ENCODE data around the gene ZNF423.

The ZNF423 gene

GRCh38 chr16:49747654-49748053 lies 108.3 kb downstream of the ZNF423 start:
- DNase-seq = no peak

GRCh38 chr16:49746545-49746944 lies 109.4 kb downstream of the ZNF423 start:
- DNase-seq = no peak

DNA sequence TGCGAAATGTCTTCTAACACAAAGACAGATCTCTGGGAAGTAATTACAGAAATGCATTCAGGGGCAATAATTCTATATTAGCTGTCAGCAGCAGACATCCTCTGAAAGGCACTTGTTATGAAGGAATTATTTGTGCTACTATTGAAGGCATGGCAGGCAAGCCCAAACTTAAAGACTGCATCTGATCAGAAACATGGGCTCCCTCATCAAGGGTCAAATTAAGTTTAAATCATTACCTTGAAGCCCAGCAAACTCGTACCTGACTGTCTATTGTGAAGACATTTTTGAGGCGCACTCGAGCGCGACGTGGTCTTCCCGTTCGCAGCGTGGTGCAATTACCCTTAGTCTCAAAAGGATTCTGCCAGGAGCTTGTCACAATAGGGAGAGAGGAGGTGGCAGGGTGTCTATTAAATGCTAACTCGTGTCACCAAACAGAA lies 110.6 kb downstream of the ZNF423 start:
- DNase-seq = no peak

DNA sequence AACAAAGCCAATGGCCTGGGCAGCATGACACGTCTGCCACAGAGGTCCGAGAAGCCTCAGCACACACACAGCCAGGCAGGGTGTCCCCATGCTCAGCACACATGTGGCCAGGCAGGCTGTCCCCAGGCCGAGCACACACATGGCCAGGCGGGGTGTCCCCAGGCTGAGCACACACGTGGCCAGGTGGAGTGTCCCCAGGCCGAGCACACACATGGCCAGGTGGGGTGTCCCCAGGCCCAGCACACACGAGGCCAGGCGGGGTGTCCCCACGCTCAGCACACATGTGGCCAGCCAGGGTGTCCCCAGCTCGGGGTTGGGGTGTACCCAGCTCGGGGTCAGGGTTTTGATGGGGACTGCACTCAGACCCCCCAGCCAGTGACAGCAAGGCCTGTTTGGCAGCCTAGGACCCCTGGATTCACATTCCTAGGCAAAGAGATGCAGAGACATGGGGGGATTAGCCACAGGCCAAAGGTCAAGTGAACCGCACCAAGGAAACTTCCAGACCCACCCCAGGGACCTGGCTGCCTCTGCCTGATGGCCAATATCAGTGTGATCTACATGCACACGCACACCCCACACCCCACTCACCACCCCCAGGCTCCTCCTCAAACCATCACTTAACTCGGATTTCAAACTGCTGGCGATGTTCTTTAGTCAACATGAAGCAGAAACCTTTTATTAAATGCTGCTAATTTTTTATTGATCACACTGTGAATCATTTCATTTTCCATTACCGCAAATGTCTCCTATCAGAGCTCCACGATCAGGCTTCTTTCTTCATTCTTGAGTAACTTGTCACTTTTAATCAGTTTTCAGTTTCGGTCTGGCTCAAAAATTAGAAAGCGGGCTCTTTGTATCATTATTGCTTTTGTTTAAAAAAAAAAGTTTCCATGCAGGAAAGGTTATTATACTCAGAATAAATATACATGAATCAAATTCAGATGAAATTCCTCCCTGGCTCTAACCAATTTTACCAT lies 111.4 kb downstream of the ZNF423 start:
- DNase-seq = no peak

DNA sequence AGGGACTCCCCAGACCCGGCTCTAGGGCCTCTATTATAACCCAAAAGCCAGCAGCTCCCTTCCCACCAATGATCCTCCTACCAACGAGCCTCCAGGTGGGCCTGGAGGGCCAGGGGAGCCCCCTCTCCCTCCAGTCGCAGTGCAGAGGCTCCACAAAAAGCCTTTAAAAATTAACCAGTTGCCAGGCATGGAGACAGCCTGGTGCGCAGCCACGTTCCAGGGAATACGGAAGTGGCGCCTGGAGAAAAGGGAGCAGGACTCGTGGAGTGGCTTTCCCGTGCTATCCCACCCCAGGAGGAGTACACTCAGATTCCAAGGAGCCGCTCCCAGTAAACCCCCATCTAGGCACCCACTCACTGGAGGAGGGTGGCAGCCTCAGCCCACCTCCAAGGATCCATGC lies 112.3 kb downstream of the ZNF423 start:
- no peak for DNase-seq

DNA sequence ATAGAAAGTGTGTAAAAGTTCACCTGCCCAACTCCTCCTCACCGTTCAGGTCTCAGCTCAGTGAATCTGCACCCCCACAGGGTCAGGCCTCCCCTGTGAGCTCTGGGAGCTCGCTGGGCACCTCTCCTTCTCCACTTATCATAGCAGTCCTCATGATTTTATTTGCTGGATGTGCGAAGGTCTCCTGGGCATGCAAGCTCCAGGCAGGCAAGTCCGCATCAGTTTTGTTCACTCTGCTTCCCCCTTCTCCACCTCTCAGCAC lies 112.8 kb downstream of the ZNF423 start:
- DNase-seq = no peak

GRCh38 chr16:49742428-49743202 lies 113.3 kb downstream of the ZNF423 start:
- DNase-seq = no peak

DNA sequence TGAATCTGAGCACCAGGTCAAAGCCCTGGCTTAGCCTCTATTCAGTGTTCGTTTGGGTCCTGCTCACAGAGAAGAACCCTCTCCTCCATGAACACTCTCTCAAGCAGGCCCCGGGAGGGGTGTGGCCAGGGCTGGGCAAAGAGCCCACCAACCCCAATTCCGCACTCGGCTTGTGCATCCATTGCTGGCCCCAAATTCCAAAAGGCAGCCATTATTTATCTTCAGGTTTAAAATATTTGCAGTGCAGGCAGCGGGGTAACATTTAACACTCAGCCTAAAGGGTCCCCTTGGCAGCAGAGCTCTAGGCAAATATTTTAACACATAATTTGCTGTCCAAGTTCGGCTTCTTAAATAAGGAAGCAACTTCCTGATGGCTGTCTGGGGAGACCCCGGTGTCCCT lies 115.7 kb downstream of the ZNF423 start:
- DNase-seq = no peak

GRCh38 chr16:49739381-49739780 lies 116.5 kb downstream of the ZNF423 start:
- DNase-seq = no peak

- no peak for DNase-seq
Measured at GRCh38 chr16:49738832-49739231, 117.1 kb downstream of the ZNF423 start.

DNA sequence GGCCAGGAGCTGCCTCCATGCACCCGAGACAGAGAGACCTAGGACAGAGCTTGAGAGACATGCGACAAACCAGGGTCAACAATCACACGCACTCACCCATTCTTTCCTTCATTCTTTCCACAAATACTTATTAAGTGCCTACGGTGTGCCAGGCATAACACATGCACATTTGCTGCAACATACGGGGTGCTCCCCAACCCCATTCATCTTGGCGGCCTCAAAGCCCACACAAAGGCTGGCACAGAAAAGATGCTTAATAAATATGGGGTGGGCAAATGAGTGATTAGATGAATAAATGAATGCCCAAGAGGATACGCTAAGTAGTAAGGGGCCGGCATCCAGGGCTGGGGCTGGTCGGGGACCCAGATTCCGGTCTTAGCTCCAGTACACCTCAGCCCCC lies 117.9 kb downstream of the ZNF423 start:
- DNase-seq = no peak

GRCh38 chr16:49737541-49737940 lies 118.4 kb downstream of the ZNF423 start:
- no peak for DNase-seq

DNA sequence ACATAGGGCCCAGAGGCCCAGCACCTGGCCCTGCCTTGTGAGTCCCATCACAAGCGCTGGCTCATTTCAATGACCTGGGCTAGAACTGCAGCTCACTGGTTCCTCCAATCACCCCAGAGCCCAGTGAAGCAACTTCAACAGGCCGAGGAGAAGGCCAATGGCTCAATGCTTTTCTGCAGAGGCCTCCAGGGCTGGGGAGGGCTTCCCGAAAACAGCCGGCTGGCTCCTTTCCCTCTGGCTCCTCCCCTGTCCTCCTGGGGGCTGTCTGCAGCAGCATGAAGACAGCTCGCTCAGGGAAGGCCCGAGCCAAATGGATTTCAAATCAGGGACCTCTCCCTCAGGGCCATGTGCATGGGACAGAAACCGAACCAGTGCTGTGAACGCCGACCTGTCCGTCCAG lies 121.6 kb downstream of the ZNF423 start:
- no peak for DNase-seq

DNA sequence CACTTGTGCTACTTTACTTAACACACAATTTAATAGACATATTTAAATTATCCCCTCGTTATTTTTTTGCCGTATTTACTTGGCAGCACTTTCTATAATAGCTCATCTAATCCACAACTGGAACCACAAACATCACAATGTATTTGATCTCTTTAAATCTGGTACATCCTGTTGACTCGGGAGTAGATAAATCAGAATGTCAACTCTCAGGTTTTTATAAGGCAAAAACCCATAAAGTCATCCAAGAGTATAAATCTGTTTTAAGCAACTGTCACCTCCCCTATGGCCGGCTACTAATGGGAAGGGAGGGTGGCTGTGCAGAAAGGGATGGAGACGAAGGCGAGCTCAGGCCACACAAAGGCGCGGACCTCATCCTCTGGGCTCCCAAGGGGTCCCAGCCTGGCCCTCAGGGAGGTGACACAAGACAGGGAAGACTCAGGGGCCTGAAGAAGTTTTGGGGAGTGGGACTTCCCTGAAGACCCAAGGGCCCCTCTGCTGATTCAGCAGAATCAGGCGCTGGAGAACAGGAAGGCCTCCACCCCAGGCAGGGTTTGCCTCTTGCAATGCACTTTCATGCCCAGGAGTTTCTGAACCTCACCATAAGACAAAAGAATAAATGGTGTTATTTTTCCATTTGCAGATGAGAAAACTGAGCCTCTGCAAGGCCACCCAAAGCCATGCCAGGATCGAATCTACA lies 122.5 kb downstream of the ZNF423 start:
- DNase-seq = no peak

GRCh38 chr16:49731911-49732310 lies 124.0 kb downstream of the ZNF423 start:
- no peak for DNase-seq

- DNase-seq = no peak
Measured at GRCh38 chr16:49730772-49731171, 125.1 kb downstream of the ZNF423 start.

- DNase-seq = no peak
Measured at GRCh38 chr16:49727611-49728010, 128.3 kb downstream of the ZNF423 start.

GRCh38 chr16:49726155-49726554 lies 129.8 kb downstream of the ZNF423 start:
- no peak for DNase-seq

DNA sequence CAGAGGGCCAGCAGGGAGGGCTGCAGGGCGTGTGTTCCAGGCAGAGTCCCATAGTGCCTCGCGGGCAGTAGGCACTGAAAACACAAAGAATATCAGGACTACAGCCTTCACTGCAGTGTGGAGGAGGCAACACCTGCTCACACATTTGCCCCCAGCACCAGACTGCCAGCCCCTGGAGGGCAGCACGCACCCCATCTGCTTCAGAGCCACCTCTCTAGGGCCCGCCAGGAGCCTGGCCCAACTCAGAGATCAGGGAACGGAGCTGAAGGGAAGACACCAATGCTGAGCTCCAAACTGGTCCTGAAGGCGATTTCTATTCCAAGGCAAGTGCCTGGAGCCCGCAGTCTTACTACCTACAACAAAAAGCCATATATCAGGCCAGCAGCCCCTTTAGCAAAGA lies 130.3 kb downstream of the ZNF423 start:
- DNase-seq = no peak

GRCh38 chr16:49724774-49725173 lies 131.1 kb downstream of the ZNF423 start:
- DNase-seq = no peak

- DNase-seq = no peak
Measured at GRCh38 chr16:49723310-49723709, 132.6 kb downstream of the ZNF423 start.

- DNase-seq = no peak
Measured at GRCh38 chr16:49720225-49720624, 135.7 kb downstream of the ZNF423 start.

GRCh38 chr16:49717689-49718088 lies 138.2 kb downstream of the ZNF423 start:
- no peak for DNase-seq

Data from stimulated activated CD4-positive, alpha-beta T cell treated with anti-CD3 and anti-CD28 coated beads, Interleukin-2, amount 100 ng/mL, for 24 hours (primary cell).